Neural cell (in vitro differentiated cells): Measurements from ENCODE around the gene MPEG1.

Source experiments
- CTCF ChIP-seq: fragments of 450-650 bp; IDR thresholded peaks from 2 replicates; pipeline ENCODE4 v1.5.1; 2014; ENCODE audit warnings: antibody characterized with exemption, mild to moderate bottlenecking, moderate library complexity; ENCODE audit not compliant: poor library complexity, severe bottlenecking
- EP300 ChIP-seq: fragments of 450-650 bp; conservative IDR thresholded peaks from 2 replicates; pipeline ENCODE4 v1.6.1; 2014; ENCODE audit warnings: antibody characterized with exemption, mild to moderate bottlenecking, moderate library complexity; ENCODE audit not compliant: poor library complexity, severe bottlenecking
- REST ChIP-seq: IDR thresholded peaks from 2 replicates; pipeline ENCODE4 v1.6.1; 2012; ENCODE audit warnings: borderline replicate concordance
- SMC3 ChIP-seq: fragments of 450-650 bp; conservative IDR thresholded peaks from 2 replicates; pipeline ENCODE4 v1.6.1; 2014; ENCODE audit warnings: antibody characterized with exemption, mild to moderate bottlenecking, moderate library complexity; ENCODE audit not compliant: poor library complexity

GRCh38 chr11:59223177-59223576 is 10.4 kb upstream of the MPEG1 start:
- no peak for TF ChIP-seq EP300
- no peak for TF ChIP-seq CTCF
- no peak for TF ChIP-seq SMC3
- TF ChIP-seq REST = no peak
